Body of pancreas (tissue), 4 donors: Measurements from ENCODE around the gene THAP7. TPM values are rescaled to one million over a fixed set of nuclear protein-coding genes. Genes with fewer than 3 reads are reported as not detected.
"Not testable (repeated sequence)": the region's sequence is repeated elsewhere in the genome, so short reads cannot be mapped to it uniquely, and the experiment has no call there.

ENCODE experiments used
- ATAC-seq: fragments of 150-250 bp; one replicate; pipeline ENCODE4 v1.9.1; 2016
- DNase-seq, 4 donors: peaks; one replicate each; pipeline ENCODE4 v3.0.0-alpha.2; 2019
- H3K27ac ChIP-seq, 4 donors: fragments of 200-600 bp; sonication (generic); 1 replicate in 3 of 4; 2 replicates in 1 of 4; pipeline versions ENCODE4 v1.5.1 to v1.6.1; 2016 to 2019; ENCODE audit warnings: mild to moderate bottlenecking in 1 of 4, mixed read lengths in 1 of 4, moderate library complexity in 1 of 4
- H3K27me3 ChIP-seq, 2 donors: fragments of 200-600 bp; sonication (generic); one replicate each; pipeline ENCODE4 v1.6.0; 2016; ENCODE audit warnings: mild to moderate bottlenecking in 1 of 2
- H3K36me3 ChIP-seq, 2 donors: fragments of 200-600 bp; sonication (generic); replicated peaks in 1 of 2; 2 replicates each; pipeline ENCODE4 v1.5.1; 2016; ENCODE audit warnings: low read depth in 2 of 2; ENCODE audit not compliant: insufficient read depth in 1 of 2
- H3K4me1 ChIP-seq: fragments of 200-600 bp; sonication (generic); one replicate; pipeline ENCODE4 v1.6.0; 2016
- H3K4me3 ChIP-seq, 2 donors: fragments of 200-600 bp; sonication (generic); 1 replicate in 1 of 2; 2 replicates in 1 of 2; pipeline ENCODE4 v1.5.1; 2016 to 2019
- H3K9me3 ChIP-seq, 3 donors: fragments of 200-600 bp; sonication (generic); 1 replicate in 2 of 3; 2 replicates in 1 of 3; pipeline ENCODE4 v1.5.1; 2016
- POLR2A ChIP-seq, 3 donors: fragments of 450-650 bp; IDR thresholded peaks; one replicate each; pipeline ENCODE4 v1.6.1; 2016; ENCODE audit warnings: antibody characterized with exemption in 3 of 3, mild to moderate bottlenecking in 2 of 3
- WGBS, 2 donors: methylation state at CpG; one replicate each; pipeline ENCODE4 v1.1.5; 2017; 5-methylcytosine and 5-hydroxymethylcytosine counted together
- intact Hi-C: fragments of 100-400 bp; cut with DNase I; formaldehyde crosslinking; loops from one replicate; pipeline ENCODE4 v1.15.1; 2023
- total RNA-seq, 2 donors: library from RNA; depleted of rRNA; stranded (reverse); fragments of >200 nt; gene quantifications; one replicate each; pipeline ENCODE4 v1.1.0, GENCODE V29; 2016
- TF ChIP-seq, protein P1 (sequence below), 7 experiments: fragments of 450-650 bp in 4 of 7; fragments of 200-600 bp in 3 of 7; sonication (generic) in 3 of 7; IDR thresholded peaks; one replicate each; pipeline ENCODE4 v1.5.1; 2016 to 2019; ENCODE audit warnings: antibody characterized with exemption in 7 of 7

The THAP7 gene
- total RNA-seq, 2 donors from 2014 or later: 17.1 to 20.2 TPM

GRCh38 chr22:21012446-21013407 lies 10.8 kb upstream of the THAP7 start:
- H3K9me3 ChIP-seq: no peaks in the 10 kb centered on the region
- TF ChIP-seq, protein P1, sequence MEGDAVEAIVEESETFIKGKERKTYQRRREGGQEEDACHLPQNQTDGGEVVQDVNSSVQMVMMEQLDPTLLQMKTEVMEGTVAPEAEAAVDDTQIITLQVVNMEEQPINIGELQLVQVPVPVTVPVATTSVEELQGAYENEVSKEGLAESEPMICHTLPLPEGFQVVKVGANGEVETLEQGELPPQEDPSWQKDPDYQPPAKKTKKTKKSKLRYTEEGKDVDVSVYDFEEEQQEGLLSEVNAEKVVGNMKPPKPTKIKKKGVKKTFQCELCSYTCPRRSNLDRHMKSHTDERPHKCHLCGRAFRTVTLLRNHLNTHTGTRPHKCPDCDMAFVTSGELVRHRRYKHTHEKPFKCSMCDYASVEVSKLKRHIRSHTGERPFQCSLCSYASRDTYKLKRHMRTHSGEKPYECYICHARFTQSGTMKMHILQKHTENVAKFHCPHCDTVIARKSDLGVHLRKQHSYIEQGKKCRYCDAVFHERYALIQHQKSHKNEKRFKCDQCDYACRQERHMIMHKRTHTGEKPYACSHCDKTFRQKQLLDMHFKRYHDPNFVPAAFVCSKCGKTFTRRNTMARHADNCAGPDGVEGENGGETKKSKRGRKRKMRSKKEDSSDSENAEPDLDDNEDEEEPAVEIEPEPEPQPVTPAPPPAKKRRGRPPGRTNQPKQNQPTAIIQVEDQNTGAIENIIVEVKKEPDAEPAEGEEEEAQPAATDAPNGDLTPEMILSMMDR (IDR thresholded peaks at IDR 0.05): no peak
- TF ChIP-seq POLR2A (IDR thresholded peaks at IDR 0.05): no peak
- intact Hi-C loops: loop anchor here (10.0 kb wide), 1 partner anchor 48 kb away; the partner anchor contains the start of gene AIFM3
- no peak overlapping the region for H3K4me3 ChIP-seq
- 72 to 76% methylated on average over 10 to 14 of the region's 14 CpGs for WGBS, 2 donors
- H3K27me3 ChIP-seq: no peaks in the 10 kb centered on the region
- H3K36me3 ChIP-seq: no peaks in the 10 kb centered on the region
- DNase-seq: no peak
- no peak for ATAC-seq
- no peak overlapping the region for H3K27ac ChIP-seq
- peaks cover 16% of the 10 kb centered on the region for H3K4me1 ChIP-seq

- Histone ChIP-seq H3K36me3 (no peaks in the 10 kb centered on the region), H3K27me3 (no peaks in the 10 kb centered on the region), H3K4me1 (peaks cover 16% of the 10 kb centered on the region), H3K9me3 (no peaks in the 10 kb centered on the region), H3K4me3 (no peak overlapping the region), H3K27ac (no peak overlapping the region)
- ATAC-seq (no peak), DNase-seq (no peak)
- intact Hi-C loops: loop anchor here (10.0 kb wide), 1 partner anchor 46 kb away; the partner anchor contains the start of gene AIFM3
- TF ChIP-seq POLR2A (IDR thresholded peaks at IDR 0.05): no peak
- TF ChIP-seq, protein P1 (IDR thresholded peaks at IDR 0.05): no peak
- 72 to 89% methylated on average over 3 of the region's 3 CpGs for WGBS, 2 donors
These were observed 8.7 kb upstream of the THAP7 start for GRCh38 chr22:21010426-21011113.

DNA sequence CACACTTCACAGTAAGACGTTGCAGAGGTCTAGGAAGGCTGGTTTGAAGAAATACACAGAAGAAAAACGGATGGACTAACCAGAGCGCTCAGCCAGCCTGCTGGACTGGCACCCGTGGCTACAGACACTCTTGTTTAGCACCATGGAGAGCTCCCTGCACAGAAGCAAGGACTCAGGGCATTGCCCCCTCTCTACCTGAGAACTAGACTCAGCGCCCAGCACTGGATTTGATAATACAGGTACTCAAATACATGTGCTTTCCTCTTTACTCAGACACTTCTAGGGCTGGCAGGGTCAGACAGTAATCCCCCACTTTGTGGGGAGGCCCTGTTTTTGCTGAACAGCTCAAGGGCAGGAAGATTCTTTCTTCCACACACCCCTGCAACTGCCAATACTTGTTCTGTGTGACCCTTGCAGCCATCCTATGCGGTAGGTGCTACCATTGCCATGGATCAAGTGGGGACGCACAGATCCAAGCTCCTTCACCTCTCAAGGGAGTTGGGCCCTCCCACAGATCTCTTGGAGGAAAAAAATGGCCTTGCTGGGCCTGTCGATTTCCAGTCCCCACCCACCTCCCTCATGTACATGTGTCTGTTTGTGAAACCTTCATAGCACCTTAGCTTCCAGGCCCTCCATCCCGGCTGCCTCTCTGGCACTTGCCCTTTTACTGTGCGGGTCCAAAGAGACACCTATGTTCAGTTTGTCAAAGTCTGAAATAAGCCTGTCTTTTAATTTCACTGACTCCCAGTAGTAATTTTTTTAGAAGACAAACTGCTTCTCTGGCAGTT lies 7.9 kb upstream of the THAP7 start:
- Histone ChIP-seq H3K9me3 (no peaks in the 10 kb centered on the region), H3K4me1 (peaks cover 11% of the 10 kb centered on the region), H3K27me3 (no peaks in the 10 kb centered on the region), H3K36me3 (no peaks in the 10 kb centered on the region), H3K4me3 (no peak overlapping the region), H3K27ac (no peak overlapping the region)
- ATAC-seq (peak; percentile 45), DNase-seq (peak; percentile 49 to 64 (median 56))
- 45 to 59% methylated on average over 10 of the region's 10 CpGs for WGBS, 2 donors
- no peak for TF ChIP-seq POLR2A (IDR thresholded peaks at IDR 0.05)
- TF ChIP-seq, protein P1 (IDR thresholded peaks at IDR 0.05): no peak
- intact Hi-C loops: loop anchor here (10.0 kb wide), 1 partner anchor 45 kb away; the partner anchor contains the start of gene AIFM3

GRCh38 chr22:21009208-21009607 lies 7.3 kb upstream of the THAP7 start:
- H3K27me3 ChIP-seq, H3K36me3 ChIP-seq, H3K4me3 ChIP-seq, H3K27ac ChIP-seq, H3K9me3 ChIP-seq, H3K4me1 ChIP-seq, intact Hi-C loops, DNase-seq, ATAC-seq: not testable (repeated sequence)
- WGBS, 2 donors: 83% methylated on average over 11 to 13 of the region's 13 CpGs
